ENCODE measurements around the gene NEXN.

- TF ChIP-seq ESRRA (CRISPR knock-in tag; IDR thresholded peaks at IDR 0.05; ENCODE audit: borderline replicate concordance) (no peak), CTCF (IDR thresholded peaks at IDR 0.05) (no peak), JUN (CRISPR knock-in tag; IDR thresholded peaks at IDR 0.05) (no peak), NR2C2 (CRISPR knock-in tag; IDR thresholded peaks at IDR 0.05) (no peak)
Observed at GRCh38 chr1:77989744-77990143, 101.3 kb downstream of the NEXN start.
